Natural killer cell (primary cell): ENCODE data around the gene MASP1. TPM values are rescaled to one million over a fixed set of nuclear protein-coding genes. Genes with fewer than 3 reads are reported as not detected.

Experiments used
- ATAC-seq, 3 donors: fragments of 150-1000 bp in 2 of 3; fragments of 200-7000 bp in 1 of 3; cut with Tn5 transposase; 1 replicate in 1 of 3; 2 replicates in 2 of 3; pipeline ENCODE4 v1.10.0; 2021; ENCODE audit warnings: mild to moderate bottlenecking in 2 of 3, moderate library complexity in 2 of 3
- DNase-seq, 2 donors: peaks; one replicate each; pipeline versions ENCODE4 v3.0.0 to v3.0.0-alpha.2; 2013 to 2021; ENCODE audit warnings: mixed read lengths in 1 of 2
- H3K27ac ChIP-seq: one replicate; pipeline ENCODE4 v1.5.1; 2013; ENCODE audit warnings: mild to moderate bottlenecking, low read length
- H3K27me3 ChIP-seq: one replicate; pipeline ENCODE4 v1.6.1; 2013; ENCODE audit warnings: low read length; ENCODE audit not compliant: control insufficient read depth, insufficient read depth
- H3K36me3 ChIP-seq: one replicate; pipeline ENCODE4 v1.6.1; 2013; ENCODE audit warnings: low read length; ENCODE audit not compliant: control insufficient read depth, insufficient read depth
- H3K4me1 ChIP-seq: one replicate; pipeline ENCODE4 v1.6.1; 2013; ENCODE audit warnings: low read length; ENCODE audit not compliant: control insufficient read depth, insufficient read depth
- H3K4me3 ChIP-seq: one replicate; pipeline ENCODE4 v1.5.1; 2013; ENCODE audit warnings: low read length
- H3K9me3 ChIP-seq: one replicate; pipeline ENCODE4 v1.6.1; 2013; ENCODE audit warnings: low read length; ENCODE audit not compliant: control insufficient read depth, insufficient read depth
- H3K27ac Mint-ChIP-seq, 2 donors: one replicate each; pipeline ENCODE4 v1.8.0; 2022; ENCODE audit warnings: mild to moderate bottlenecking in 2 of 2, mixed read lengths in 2 of 2, moderate library complexity in 1 of 2
- H3K27me3 Mint-ChIP-seq, 2 donors: one replicate each; pipeline ENCODE4 v1.8.0; 2022; ENCODE audit warnings: low read depth in 2 of 2, mixed read lengths in 2 of 2
- H3K36me3 Mint-ChIP-seq: one replicate; pipeline ENCODE4 v1.8.0; 2022; ENCODE audit warnings: mixed read lengths
- H3K4me1 Mint-ChIP-seq, 2 donors: one replicate each; pipeline ENCODE4 v1.8.0; 2022; ENCODE audit warnings: mixed read lengths in 2 of 2
- H3K4me3 Mint-ChIP-seq: one replicate; pipeline ENCODE4 v1.8.0; 2022; ENCODE audit warnings: mild to moderate bottlenecking, moderate library complexity, mixed read lengths
- H3K9me3 Mint-ChIP-seq, 2 donors: one replicate each; pipeline ENCODE4 v1.8.0; 2022; ENCODE audit warnings: mixed read lengths in 2 of 2
- WGBS: methylation state at CpG from one replicate; pipeline ENCODE4 v1.1.7; 2013; ENCODE audit warnings: missing lambda C conversion rate; ENCODE audit not compliant: insufficient coverage; 5-methylcytosine and 5-hydroxymethylcytosine counted together
- intact Hi-C: fragments of 100-400 bp; cut with micrococcal nuclease; formaldehyde crosslinking; loops from one replicate; pipeline ENCODE4 v1.14.2; 2022
- total RNA-seq, 4 donors: library from RNA; stranded (reverse); fragments of 120-200 nt in 1 of 4; gene quantifications; one replicate each; pipeline versions ENCODE4 v1.2.3 to v1.2.4, GENCODE V29; 2013 to 2022
- TF ChIP-seq, protein P1 (sequence below): fragments of 200-600 bp; IDR thresholded peaks from one replicate; pipeline ENCODE4 v1.8.0; 2022; ENCODE audit warnings: antibody characterized with exemption

MASP1 gene
- total RNA-seq, 3 donors from 2014 or later (not counting 1 experiment from before 2014, with no cell fraction given): not detected

DNA sequence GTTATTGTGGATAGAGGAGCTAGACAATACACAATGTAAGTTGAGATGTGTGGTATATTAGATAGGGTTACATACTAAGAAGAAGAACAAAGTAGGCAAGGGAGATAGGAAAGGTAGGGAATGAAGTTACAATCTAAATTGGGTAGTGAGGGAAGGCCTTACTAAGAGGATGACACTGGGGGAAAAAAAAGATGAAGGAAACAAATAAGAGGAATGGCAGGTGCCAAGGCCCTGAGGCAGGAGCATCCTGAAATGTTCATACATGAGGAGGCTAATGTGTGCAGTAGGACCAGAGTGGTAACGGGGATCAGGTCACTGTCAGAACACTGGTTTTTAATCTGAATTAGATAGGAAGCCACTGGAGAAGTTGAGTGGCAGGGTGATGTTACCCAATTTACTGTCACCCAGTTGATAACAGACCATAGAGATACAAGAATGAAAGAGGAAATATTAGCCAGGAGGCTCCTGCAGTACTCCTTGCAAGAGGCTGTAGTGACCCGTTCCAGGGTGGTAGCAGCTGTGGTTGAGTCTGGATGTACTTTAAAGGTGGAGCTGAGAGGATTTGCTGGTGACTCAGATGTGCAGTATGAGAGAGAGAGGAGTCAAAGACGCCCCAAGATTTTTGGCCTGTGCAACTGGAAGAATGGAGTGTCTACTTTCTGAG is 79.9 kb downstream of the MASP1 start:
- Mint-ChIP-seq H3K9me3 (no peaks in the 10 kb centered on the region), H3K4me1 (peaks cover 0 to 8% of the 10 kb centered on the region in 2 donors), H3K36me3 (no peaks in the 10 kb centered on the region), H3K4me3 (no peak overlapping the region), H3K27ac (no peak overlapping the region), H3K27me3 (peaks cover 6 to 9% of the 10 kb centered on the region in 2 donors)
- Histone ChIP-seq H3K4me3 (no peak overlapping the region), H3K36me3 (no peaks in the 10 kb centered on the region), H3K27ac (no peak overlapping the region), H3K27me3 (no peaks in the 10 kb centered on the region), H3K9me3 (no peaks in the 10 kb centered on the region), H3K4me1 (no peaks in the 10 kb centered on the region)
- DNase-seq (no peak), ATAC-seq (no peak)
- intact Hi-C loops: no loop called here
- TF ChIP-seq, protein P1, sequence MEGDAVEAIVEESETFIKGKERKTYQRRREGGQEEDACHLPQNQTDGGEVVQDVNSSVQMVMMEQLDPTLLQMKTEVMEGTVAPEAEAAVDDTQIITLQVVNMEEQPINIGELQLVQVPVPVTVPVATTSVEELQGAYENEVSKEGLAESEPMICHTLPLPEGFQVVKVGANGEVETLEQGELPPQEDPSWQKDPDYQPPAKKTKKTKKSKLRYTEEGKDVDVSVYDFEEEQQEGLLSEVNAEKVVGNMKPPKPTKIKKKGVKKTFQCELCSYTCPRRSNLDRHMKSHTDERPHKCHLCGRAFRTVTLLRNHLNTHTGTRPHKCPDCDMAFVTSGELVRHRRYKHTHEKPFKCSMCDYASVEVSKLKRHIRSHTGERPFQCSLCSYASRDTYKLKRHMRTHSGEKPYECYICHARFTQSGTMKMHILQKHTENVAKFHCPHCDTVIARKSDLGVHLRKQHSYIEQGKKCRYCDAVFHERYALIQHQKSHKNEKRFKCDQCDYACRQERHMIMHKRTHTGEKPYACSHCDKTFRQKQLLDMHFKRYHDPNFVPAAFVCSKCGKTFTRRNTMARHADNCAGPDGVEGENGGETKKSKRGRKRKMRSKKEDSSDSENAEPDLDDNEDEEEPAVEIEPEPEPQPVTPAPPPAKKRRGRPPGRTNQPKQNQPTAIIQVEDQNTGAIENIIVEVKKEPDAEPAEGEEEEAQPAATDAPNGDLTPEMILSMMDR: no peak
- 84% methylated on average over 3 of the region's 3 CpGs for WGBS

DNA sequence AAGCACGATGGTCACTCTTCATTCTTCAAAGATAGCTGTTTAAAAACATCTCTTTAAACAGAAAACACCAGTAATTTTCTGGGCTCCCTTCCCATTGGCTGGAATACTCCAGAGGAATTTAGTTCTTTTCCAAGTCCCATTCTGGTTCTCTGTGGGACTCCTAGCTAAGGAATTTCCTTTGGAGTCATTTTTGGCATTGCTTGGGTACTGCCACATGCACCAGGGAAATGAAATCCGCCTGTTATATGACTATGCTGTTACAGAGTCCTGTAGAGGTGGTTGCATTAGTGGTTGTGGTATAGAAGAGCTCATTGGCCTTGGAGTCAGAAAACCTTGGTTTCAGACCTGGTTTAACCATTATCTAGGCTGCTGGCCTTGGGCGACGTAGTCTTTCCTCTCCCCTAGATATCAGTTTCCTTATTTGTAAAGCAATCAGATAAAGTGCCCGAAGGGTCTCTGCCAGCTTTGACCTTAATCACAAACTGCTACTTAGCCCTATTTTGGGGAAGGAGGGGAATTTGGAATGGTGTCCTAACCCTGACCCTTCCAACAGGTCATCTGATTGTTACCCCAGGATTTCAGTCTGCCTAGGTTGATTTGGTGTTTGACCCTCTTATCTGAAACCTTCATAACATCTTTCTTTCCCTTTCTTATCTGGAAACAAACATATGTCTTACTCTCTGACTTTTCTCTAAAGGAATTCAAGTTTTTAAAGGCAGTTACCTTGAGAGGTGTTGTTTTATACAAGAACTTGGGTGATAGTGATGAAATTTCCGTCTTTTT is 80.8 kb downstream of the MASP1 start:
- H3K9me3 ChIP-seq: no peaks in the 10 kb centered on the region
- no peak overlapping the region for H3K27ac ChIP-seq
- 94% methylated on average over 4 of the region's 6 CpGs for WGBS
- TF ChIP-seq, protein P1: no peak
- H3K9me3 Mint-ChIP-seq: no peaks in the 10 kb centered on the region
- H3K36me3 ChIP-seq: no peaks in the 10 kb centered on the region
- no peaks in the 10 kb centered on the region for H3K27me3 ChIP-seq
- peaks cover 6 to 15% of the 10 kb centered on the region in 2 donors for H3K27me3 Mint-ChIP-seq
- DNase-seq: no peak
- H3K27ac Mint-ChIP-seq: no peak overlapping the region
- intact Hi-C loops: no loop called here
- H3K4me3 Mint-ChIP-seq: no peak overlapping the region
- no peaks in the 10 kb centered on the region for H3K4me1 ChIP-seq
- no peaks in the 10 kb centered on the region for H3K36me3 Mint-ChIP-seq
- ATAC-seq: no peak
- no peak overlapping the region for H3K4me3 ChIP-seq
- H3K4me1 Mint-ChIP-seq: peaks cover 0 to 8% of the 10 kb centered on the region in 2 donors

DNA sequence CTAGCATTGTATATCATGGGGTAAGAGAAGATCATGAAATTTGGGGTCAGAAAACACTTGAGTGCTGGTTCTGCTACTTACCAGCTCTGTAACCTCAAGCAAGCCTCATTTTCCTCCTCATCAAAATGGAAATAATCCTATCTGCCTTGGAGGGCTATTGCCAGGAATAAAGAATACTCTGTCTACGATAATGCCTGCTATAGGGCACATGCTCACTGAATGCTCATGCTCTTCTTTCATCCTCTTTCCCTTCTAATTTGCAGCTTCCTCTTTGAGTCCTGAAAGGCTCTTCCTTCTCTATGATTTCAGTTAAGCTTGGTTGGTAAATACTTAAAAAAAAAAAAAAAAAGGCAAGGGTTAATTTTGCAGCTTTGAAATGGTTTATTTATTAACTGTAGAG is 81.4 kb downstream of the MASP1 start:
- no peak overlapping the region for H3K4me3 ChIP-seq
- DNase-seq (no peak), ATAC-seq (no peak)
- no peaks in the 10 kb centered on the region for H3K9me3 ChIP-seq
- WGBS: 71% methylated on average over 1 of the region's 1 CpG
- H3K36me3 Mint-ChIP-seq: no peaks in the 10 kb centered on the region
- no peaks in the 10 kb centered on the region for H3K4me1 ChIP-seq
- H3K27ac ChIP-seq: no peak overlapping the region
- H3K4me3 Mint-ChIP-seq: no peak overlapping the region
- peaks cover 10 to 21% of the 10 kb centered on the region in 2 donors for H3K27me3 Mint-ChIP-seq
- TF ChIP-seq, protein P1: no peak
- no peaks in the 10 kb centered on the region for H3K36me3 ChIP-seq
- intact Hi-C loops: no loop called here
- no peak overlapping the region for H3K27ac Mint-ChIP-seq
- no peaks in the 10 kb centered on the region for H3K9me3 Mint-ChIP-seq
- H3K27me3 ChIP-seq: no peaks in the 10 kb centered on the region
- peaks cover 0 to 8% of the 10 kb centered on the region in 2 donors for H3K4me1 Mint-ChIP-seq
